Measurements from ENCODE around the gene ELOA. TPM values are rescaled to one million over a fixed set of nuclear protein-coding genes. Genes with fewer than 3 reads are reported as not detected.

ELOA gene
- total RNA-seq, 4 donors from 2014 or later = 38.2 to 58.2 (median 42.8) TPM

GRCh38 chr1:23810818-23811540, 67.7 kb downstream of the ELOA start:
- Histone ChIP-seq H3K4me3 (no peak overlapping the region), H3K9me3 (no peaks in the 10 kb centered on the region), H3K27me3 (no peaks in the 10 kb centered on the region), H3K4me1 (peaks cover 2% of the 10 kb centered on the region), H3K36me3 (peaks cover 45% of the 10 kb centered on the region), H3K27ac (no peak overlapping the region)
- no peak for DNase-seq (ENCODE audit: low spot score in 2 of 2)
- TF ChIP-seq CTCF (IDR thresholded peaks at IDR 0.05) (peak in 1 of 2 donors; percentile 62), POLR2A (IDR thresholded peaks at IDR 0.05) (no peak), POLR2AphosphoS5 (IDR thresholded peaks at IDR 0.05) (no peak)
- WGBS = 66% methylated on average over 3 of the region's 3 CpGs

Other genes with a start within 250 kb of the ELOA start
- 10 to 100 TPM in 2 of 4 donors, 1 to 10 TPM in 2; 4.5 to 12.9 (median 8.4) TPM for gene E2F2, start 212.2 kb upstream of the ELOA start, total RNA-seq
- 100 to 1,000 TPM in 3 of 4 donors, 10 to 100 TPM in 1; 91.1 to 194 (median 149) TPM for gene ID3, start 184.0 kb upstream of the ELOA start, total RNA-seq
- 1,000 to 10,000 TPM in 3 of 4 donors, 100 to 1,000 TPM in 1; 864 to 1,286 (median 1,238) TPM for gene RPL11, start 51.7 kb upstream of the ELOA start, total RNA-seq
- gene PITHD1, start 34.9 kb downstream of the ELOA start, total RNA-seq = 10 to 100 TPM; 49.4 to 93.1 (median 74.3) TPM
- 10 to 100 TPM; 52.7 to 76.9 (median 63.6) TPM for gene LYPLA2, start 47.7 kb downstream of the ELOA start, total RNA-seq
- gene GALE, start 57.3 kb downstream of the ELOA start, total RNA-seq = 10 to 100 TPM; 15.4 to 26.6 (median 16.9) TPM
- 10 to 100 TPM; 17.7 to 41.9 (median 29.3) TPM for gene HMGCL, start 82.0 kb downstream of the ELOA start, total RNA-seq
- 10 to 100 TPM; 11.8 to 17.6 (median 13.8) TPM for gene FUCA1, start 124.8 kb downstream of the ELOA start, total RNA-seq
- not detected for gene CNR2, start 169.9 kb downstream of the ELOA start, total RNA-seq
- gene PNRC2, start 216.4 kb downstream of the ELOA start, total RNA-seq = 100 to 1,000 TPM in 1 of 4 donors, 10 to 100 TPM in 3; 80.4 to 101 (median 87.9) TPM
- 100 to 1,000 TPM in 1 of 4 donors, 10 to 100 TPM in 3; 67.7 to 162 (median 74.2) TPM for gene SRSF10, start 236.9 kb downstream of the ELOA start, total RNA-seq

Data from suprapubic skin (tissue), 4 donors.